Measurements from ENCODE around the gene OR6N1. TPM values are rescaled to one million over a fixed set of nuclear protein-coding genes. Genes with fewer than 3 reads are reported as not detected.

The OR6N1 gene
- total and polyA plus RNA-seq, 2 of the 4 experiments (the other 2 are of a cell fraction), result not detected

DNA sequence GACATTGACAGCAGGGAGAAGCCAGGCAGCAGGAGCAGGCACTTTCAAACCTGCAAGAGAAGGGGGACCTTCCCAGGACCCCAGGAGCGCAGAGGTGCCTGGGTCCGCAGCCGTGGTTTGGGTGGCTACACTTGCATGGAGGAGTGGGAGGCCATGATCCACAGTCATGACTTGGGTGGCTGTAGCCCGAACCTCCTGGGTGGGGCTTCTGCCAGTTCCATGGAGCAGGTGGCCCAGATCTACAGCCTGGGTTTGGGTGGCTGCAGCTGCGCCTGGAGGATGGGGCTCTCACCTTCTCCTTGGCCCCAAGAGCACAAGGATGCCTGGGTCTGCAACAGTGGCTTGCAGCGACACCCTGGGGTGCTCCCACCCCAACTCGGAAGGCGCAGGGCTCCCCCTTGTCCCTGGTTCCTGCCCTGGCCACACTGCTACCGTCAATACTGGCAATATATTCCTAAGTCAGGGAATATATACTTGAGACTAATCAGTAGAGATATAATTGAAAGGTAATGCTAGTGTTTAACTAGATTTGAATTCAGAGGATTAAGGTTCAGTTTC is 19.8 kb downstream of the OR6N1 start:
- Histone ChIP-seq H2AK5ac (ENCODE audit: low read depth, low read length) (no peak overlapping the region), H3K79me1 (ENCODE audit: low read depth in 1 of 2, low read length in 2 of 2) (no peaks in the 10 kb centered on the region), H3K9me1 (ENCODE audit: insufficient read depth, low read length) (no peaks in the 10 kb centered on the region), H3K23ac (ENCODE audit: low read depth, low read length) (no peak overlapping the region), H3K18ac (ENCODE audit: low read depth, low read length) (no peak overlapping the region), H2AFZ (replicated peaks; ENCODE audit: low read length, poor library complexity) (no peak overlapping the region), H3K9me3 (ENCODE audit: control insufficient read depth, insufficient read depth, low read length) (peaks cover 3% of the 10 kb centered on the region; the same call in 1 of the 2 replicates), H2BK5ac (ENCODE audit: low read depth, low read length, poor library complexity, severe bottlenecking) (no peak overlapping the region), H2BK15ac (ENCODE audit: low read depth, low read length) (no peak overlapping the region), H3K27ac (ENCODE audit: insufficient read depth, low read length) (no peak overlapping the region), H3K36me3 (ENCODE audit: control insufficient read depth, insufficient read depth, low read length) (no peaks in the 10 kb centered on the region), H3K9ac (ENCODE audit: low read depth, low read length) (no peak overlapping the region), H4K5ac (ENCODE audit: low read depth, low read length) (no peak overlapping the region), H4K8ac (ENCODE audit: low read depth in 2 of 2, low read length in 2 of 2) (no peak overlapping the region), H3K4ac (ENCODE audit: low read depth, low read length) (no peak overlapping the region), H3K4me2 (ENCODE audit: low read depth, low read length) (no peak overlapping the region), H3K14ac (replicated peaks; ENCODE audit: low read depth, low read length) (no peak overlapping the region), H3K4me3 (ENCODE audit: insufficient read depth, low read depth, low read length) (no peak overlapping the region), H4K91ac (ENCODE audit: insufficient read depth, low read depth, low read length) (no peak overlapping the region), H3K56ac (ENCODE audit: extremely low read depth, insufficient read depth, low read length) (no peak overlapping the region), H3K27me3 (ENCODE audit: control insufficient read depth, insufficient read depth, low read length) (no peaks in the 10 kb centered on the region), H2AK9ac (replicated peaks; ENCODE audit: low read depth, low read length, poor library complexity) (no peak overlapping the region), H2BK20ac (ENCODE audit: low read depth, low read length) (no peak overlapping the region), H4K20me1 (ENCODE audit: insufficient read depth, low read length) (no peaks in the 10 kb centered on the region), H3K4me1 (ENCODE audit: control insufficient read depth, insufficient read depth, low read length) (no peaks in the 10 kb centered on the region), H2BK120ac (ENCODE audit: low read depth, low read length) (no peak overlapping the region)
- CTCF ChIA-PET, result no interaction called here
- dilution Hi-C loops (cut with HindIII; ENCODE audit: low sequenced_read_pairs, unreplicated experiment) (no loop called here), intact Hi-C loops (cut with micrococcal nuclease) (no loop called here), in situ Hi-C loops (cut with MboI; ENCODE audit: low sequenced_read_pairs) (no loop called here)
- POLR2A ChIA-PET (ENCODE audit: unreplicated experiment), result no interaction called here
- no TSS peak for BruUV-seq (replicated peaks)
- DNase-seq (no peak), ATAC-seq (ENCODE audit: low read depth) (no peak)
- TF ChIP-seq RFX5 (IDR thresholded peaks at IDR 0.05; ENCODE audit: low read depth, low read length) (no peak), MAFK (IDR thresholded peaks at IDR 0.05; ENCODE audit: low read depth, low read length) (no peak), NFE2L2 (IDR thresholded peaks at IDR 0.05; ENCODE audit: low read depth, low read length) (no peak), MXI1 (IDR thresholded peaks at IDR 0.05; ENCODE audit: borderline replicate concordance, low read depth, low read length) (no peak), BHLHE40 (IDR thresholded peaks at IDR 0.05; ENCODE audit: low read depth, low read length) (no peak), SMC3 (IDR thresholded peaks at IDR 0.05; ENCODE audit: low read depth, low read length) (no peak), RCOR1 (IDR thresholded peaks at IDR 0.05; ENCODE audit: insufficient replicate concordance, low read length) (no peak), CEBPB (IDR thresholded peaks at IDR 0.05; ENCODE audit: low read depth, low read length) (no peak), MAZ (IDR thresholded peaks at IDR 0.05; ENCODE audit: borderline replicate concordance, low read depth, low read length) (no peak), POLR2A (IDR thresholded peaks at IDR 0.05; ENCODE audit: low read depth, low read length) (no peak)
- TF ChIP-seq, protein P1, sequence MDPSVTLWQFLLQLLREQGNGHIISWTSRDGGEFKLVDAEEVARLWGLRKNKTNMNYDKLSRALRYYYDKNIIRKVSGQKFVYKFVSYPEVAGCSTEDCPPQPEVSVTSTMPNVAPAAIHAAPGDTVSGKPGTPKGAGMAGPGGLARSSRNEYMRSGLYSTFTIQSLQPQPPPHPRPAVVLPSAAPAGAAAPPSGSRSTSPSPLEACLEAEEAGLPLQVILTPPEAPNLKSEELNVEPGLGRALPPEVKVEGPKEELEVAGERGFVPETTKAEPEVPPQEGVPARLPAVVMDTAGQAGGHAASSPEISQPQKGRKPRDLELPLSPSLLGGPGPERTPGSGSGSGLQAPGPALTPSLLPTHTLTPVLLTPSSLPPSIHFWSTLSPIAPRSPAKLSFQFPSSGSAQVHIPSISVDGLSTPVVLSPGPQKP (IDR thresholded peaks at IDR 0.05; ENCODE audit: borderline replicate concordance, low read depth, low read length), result no peak
- no CpG with 5 or more reads among the region's 9 CpGs for WGBS, 2 experiments (ENCODE audit: extremely low coverage in 2 of 2, insufficient read length in 1 of 2)
